PC-3 (cell line): ENCODE data around the gene ASTN2. TPM values are rescaled to one million over a fixed set of nuclear protein-coding genes. Genes with fewer than 3 reads are reported as not detected.

Experiments used
- ATAC-seq: fragments of 200-7000 bp; cut with Tn5 transposase; 2 replicates; pipeline ENCODE4 v1.9.1; 2020; ENCODE audit warnings: mild to moderate bottlenecking, moderate library complexity
- BruUV-seq: library from RNA; stranded (reverse); fragments of 400-500 nt; replicated peaks from 2 replicates; lab custom pipeline; 2021; lab: Mats Ljungman, UMichigan
- CTCF ChIA-PET: fragments of 300-600 bp; sonication (Branson Sonifier 250); formaldehyde crosslinking; loops from one replicate; lab custom pipeline; 2022; ENCODE audit warnings: antibody characterized with exemption; lab: Charles Lee
- POLR2A ChIA-PET: fragments of 300-600 bp; sonication (Branson Sonifier 250); formaldehyde crosslinking; loops from one replicate; lab custom pipeline; 2022; ENCODE audit warnings: antibody characterized with exemption; ENCODE audit not compliant: unreplicated experiment; lab: Charles Lee
- DNase-seq: peaks from one replicate; pipeline ENCODE4 v3.0.0-alpha.2; 2015
- H2AFZ ChIP-seq: fragments of 300-600 bp; sonication (generic); 2 replicates; pipeline ENCODE4 v1.6.0; 2016; ENCODE audit warnings: antibody characterized with exemption, low read length
- H3F3A ChIP-seq: fragments of 300-600 bp; sonication (generic); one replicate; pipeline ENCODE4 v1.6.0; 2017; ENCODE audit warnings: antibody characterized with exemption, low read length, control low read depth, mild to moderate bottlenecking; ENCODE audit not compliant: unreplicated experiment
- H3K27ac ChIP-seq: fragments of 300-600 bp; sonication (generic); 2 replicates; pipeline ENCODE4 v1.5.1; 2016; ENCODE audit warnings: mild to moderate bottlenecking, low read length
- H3K27me3 ChIP-seq: fragments of 300-600 bp; sonication (generic); 2 replicates; pipeline ENCODE4 v1.6.1; 2016; ENCODE audit warnings: low read length, mixed read lengths
- H3K36me3 ChIP-seq: fragments of 300-600 bp; sonication (generic); 2 replicates; pipeline ENCODE4 v1.6.1; 2016; ENCODE audit warnings: low read depth, mixed run types, low read length, mixed read lengths
- H3K4me1 ChIP-seq: fragments of 300-600 bp; sonication (generic); 2 replicates; pipeline ENCODE4 v1.5.1; 2016; ENCODE audit warnings: low read length; ENCODE audit not compliant: insufficient read depth
- H3K4me2 ChIP-seq: fragments of 300-600 bp; sonication (generic); 2 replicates; pipeline ENCODE4 v1.6.0; 2016; ENCODE audit warnings: low read length
- H3K4me3 ChIP-seq: fragments of 300-600 bp; sonication (generic); 2 replicates; pipeline ENCODE4 v1.5.1; 2016; ENCODE audit warnings: mild to moderate bottlenecking, low read length, mixed read lengths
- H3K79me2 ChIP-seq: fragments of 300-600 bp; sonication (generic); 2 replicates; pipeline ENCODE4 v1.6.1; 2017; ENCODE audit warnings: low read length, mixed read lengths
- H3K9ac ChIP-seq: fragments of 300-600 bp; sonication (generic); 2 replicates; pipeline ENCODE4 v1.6.0; 2016; ENCODE audit warnings: mild to moderate bottlenecking, low read length
- H3K9me2 ChIP-seq: fragments of 300-600 bp; sonication (generic); replicated peaks from 2 replicates; pipeline ENCODE4 v1.6.1; 2016; ENCODE audit warnings: mixed run types, low read length, mixed read lengths
- H3K9me3 ChIP-seq: fragments of 300-600 bp; sonication (generic); 2 replicates; pipeline ENCODE4 v1.6.1; 2016; ENCODE audit warnings: low read length, mixed read lengths
- H4K20me1 ChIP-seq: fragments of 300-600 bp; sonication (generic); 2 replicates; pipeline ENCODE4 v1.6.1; 2016; ENCODE audit warnings: low read length, mixed read lengths
- EZH2 ChIP-seq: fragments of 300-600 bp; sonication (generic); IDR thresholded peaks from one replicate; pipeline ENCODE4 v1.6.1; 2017; ENCODE audit warnings: antibody characterized with exemption, mild to moderate bottlenecking, low read length; ENCODE audit not compliant: unreplicated experiment
- EZH2phosphoT487 ChIP-seq: fragments of 300-600 bp; sonication (generic); IDR thresholded peaks from 2 replicates; pipeline ENCODE4 v1.6.1; 2018; ENCODE audit warnings: mild to moderate bottlenecking, antibody characterized with exemption, low read length, borderline replicate concordance
- intact Hi-C: fragments of 100-400 bp; cut with micrococcal nuclease; formaldehyde crosslinking; loops from 2 replicates; pipeline ENCODE4 v1.9.0; 2023
- total RNA-seq: library from RNA; depleted of rRNA; stranded (reverse); fragments of >200 nt; gene quantifications from 2 replicates; pipeline ENCODE4 v1.2.3, GENCODE V29; 2014
- TF ChIP-seq, protein P1 (sequence below): fragments of 300-600 bp; sonication (generic); conservative IDR thresholded peaks from 2 replicates; pipeline ENCODE4 v1.5.1; 2017; ENCODE audit warnings: antibody characterized with exemption, low read depth, mild to moderate bottlenecking, low read length

The ASTN2 gene
- total RNA-seq, 1 experiment from 2014 or later = 3.5 TPM

DNA sequence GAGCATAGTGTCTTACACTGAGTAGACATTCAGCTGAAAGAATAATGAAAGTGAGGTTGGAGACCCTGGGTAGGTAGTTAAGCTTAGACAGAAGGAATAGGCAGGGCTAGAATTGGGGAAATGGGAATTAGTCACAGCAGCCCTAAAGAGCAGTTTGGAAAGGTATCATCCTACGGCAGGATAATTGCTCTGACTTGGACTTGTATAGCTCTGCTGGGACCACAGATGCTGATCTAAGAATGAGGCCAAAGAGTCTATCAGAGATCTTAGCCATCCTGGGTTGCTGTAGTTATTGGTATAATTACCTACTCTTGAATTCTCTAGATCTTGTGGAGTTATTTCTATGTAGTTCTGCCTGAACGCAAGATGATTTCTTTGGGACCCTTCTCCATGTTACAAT is 288.0 kb downstream of the ASTN2 start:
- Histone ChIP-seq H3K4me1 (no peaks in the 10 kb centered on the region), H3K4me3 (no peak overlapping the region), H3K27me3 (no peaks in the 10 kb centered on the region), H2AFZ (no peak overlapping the region), H3K9me3 (no peaks in the 10 kb centered on the region), H3F3A (no peaks in the 10 kb centered on the region), H3K9me2 (no peaks in the 10 kb centered on the region), H3K27ac (no peak overlapping the region), H3K36me3 (no peaks in the 10 kb centered on the region), H4K20me1 (no peaks in the 10 kb centered on the region), H3K4me2 (no peak overlapping the region), H3K9ac (no peak overlapping the region), H3K79me2 (no peaks in the 10 kb centered on the region)
- ATAC-seq (no peak), DNase-seq (no peak)
- CTCF ChIA-PET = no interaction called here
- TF ChIP-seq, protein P1, sequence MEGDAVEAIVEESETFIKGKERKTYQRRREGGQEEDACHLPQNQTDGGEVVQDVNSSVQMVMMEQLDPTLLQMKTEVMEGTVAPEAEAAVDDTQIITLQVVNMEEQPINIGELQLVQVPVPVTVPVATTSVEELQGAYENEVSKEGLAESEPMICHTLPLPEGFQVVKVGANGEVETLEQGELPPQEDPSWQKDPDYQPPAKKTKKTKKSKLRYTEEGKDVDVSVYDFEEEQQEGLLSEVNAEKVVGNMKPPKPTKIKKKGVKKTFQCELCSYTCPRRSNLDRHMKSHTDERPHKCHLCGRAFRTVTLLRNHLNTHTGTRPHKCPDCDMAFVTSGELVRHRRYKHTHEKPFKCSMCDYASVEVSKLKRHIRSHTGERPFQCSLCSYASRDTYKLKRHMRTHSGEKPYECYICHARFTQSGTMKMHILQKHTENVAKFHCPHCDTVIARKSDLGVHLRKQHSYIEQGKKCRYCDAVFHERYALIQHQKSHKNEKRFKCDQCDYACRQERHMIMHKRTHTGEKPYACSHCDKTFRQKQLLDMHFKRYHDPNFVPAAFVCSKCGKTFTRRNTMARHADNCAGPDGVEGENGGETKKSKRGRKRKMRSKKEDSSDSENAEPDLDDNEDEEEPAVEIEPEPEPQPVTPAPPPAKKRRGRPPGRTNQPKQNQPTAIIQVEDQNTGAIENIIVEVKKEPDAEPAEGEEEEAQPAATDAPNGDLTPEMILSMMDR = no peak
- POLR2A ChIA-PET = no interaction called here
- intact Hi-C loops = no loop called here
- no TSS peak for BruUV-seq

DNA sequence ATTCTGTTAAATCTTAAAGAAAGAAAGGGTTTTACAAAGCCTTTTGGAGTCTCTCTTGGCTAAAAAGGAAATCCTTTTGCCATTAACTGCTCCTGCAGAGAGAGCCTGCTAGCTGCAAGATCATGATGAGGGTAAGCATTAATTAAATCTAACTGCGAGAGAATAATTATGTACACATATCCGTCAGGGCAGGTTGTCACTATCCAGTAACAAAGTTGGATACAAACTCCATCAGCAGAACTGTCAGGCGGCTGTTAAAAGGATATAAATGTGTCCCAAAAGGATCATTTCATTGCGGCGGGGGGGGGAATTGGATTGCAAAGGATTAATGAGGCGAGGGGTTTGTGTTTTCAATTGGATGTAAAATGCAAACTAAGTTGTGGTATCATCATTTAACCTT is 289.3 kb downstream of the ASTN2 start:
- no TSS peak for BruUV-seq
- DNase-seq (no peak), ATAC-seq (no peak)
- H3K9me3 ChIP-seq = no peaks in the 10 kb centered on the region
- ChIA-PET CTCF (no interaction called here), POLR2A (no interaction called here)
- no peaks in the 10 kb centered on the region for H3F3A ChIP-seq
- no peak overlapping the region for H3K9ac ChIP-seq
- H2AFZ ChIP-seq = no peak overlapping the region
- no peak overlapping the region for H3K27ac ChIP-seq
- no peak overlapping the region for H3K4me3 ChIP-seq
- no peak for TF ChIP-seq EZH2
- no peaks in the 10 kb centered on the region for H4K20me1 ChIP-seq
- H3K27me3 ChIP-seq = no peaks in the 10 kb centered on the region
- no peak overlapping the region for H3K4me2 ChIP-seq
- no peaks in the 10 kb centered on the region for H3K36me3 ChIP-seq
- intact Hi-C loops = no loop called here
- H3K79me2 ChIP-seq = no peaks in the 10 kb centered on the region
- H3K9me2 ChIP-seq = no peaks in the 10 kb centered on the region
- no peaks in the 10 kb centered on the region for H3K4me1 ChIP-seq

DNA sequence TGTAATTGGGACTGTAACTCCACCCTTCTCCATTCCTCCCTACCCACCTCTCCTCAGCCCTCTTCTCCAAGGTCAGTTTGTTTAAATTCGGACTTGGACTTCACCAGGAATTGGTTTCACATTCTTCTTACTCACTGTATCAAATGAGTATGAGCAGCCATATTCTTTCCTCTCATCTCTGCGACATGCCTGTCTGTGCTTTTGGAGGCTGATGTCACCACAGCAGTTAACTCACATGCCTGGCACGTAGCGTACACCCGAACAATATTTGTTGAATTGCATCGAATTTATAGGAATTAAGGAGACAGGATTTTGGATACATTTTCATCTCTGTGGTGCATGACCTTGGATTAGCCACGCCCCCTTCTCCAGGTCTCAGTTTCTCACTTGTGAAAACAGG is 291.1 kb downstream of the ASTN2 start:
- Histone ChIP-seq H3K36me3 (no peaks in the 10 kb centered on the region), H2AFZ (no peak overlapping the region), H4K20me1 (no peaks in the 10 kb centered on the region), H3K9me2 (no peaks in the 10 kb centered on the region), H3K4me2 (no peak overlapping the region), H3K9ac (no peak overlapping the region), H3K79me2 (no peaks in the 10 kb centered on the region), H3F3A (no peaks in the 10 kb centered on the region), H3K9me3 (no peaks in the 10 kb centered on the region), H3K27me3 (no peaks in the 10 kb centered on the region), H3K27ac (no peak overlapping the region), H3K4me1 (no peaks in the 10 kb centered on the region), H3K4me3 (no peak overlapping the region)
- POLR2A ChIA-PET = no interaction called here
- no peak for ATAC-seq
- no peak for DNase-seq
- BruUV-seq = no TSS peak
- TF ChIP-seq, protein P1 = no peak
- TF ChIP-seq EZH2 (no peak), EZH2phosphoT487 (no peak)
- CTCF ChIA-PET = no interaction called here
- intact Hi-C loops = no loop called here
